ENCODE measurements around the gene KRT24. TPM values are rescaled to one million over a fixed set of nuclear protein-coding genes. Genes with fewer than 3 reads are reported as not detected.

The KRT24 gene
- total and polyA plus RNA-seq, 2 of the 4 experiments (the other 2 are of a cell fraction): not detected

DNA sequence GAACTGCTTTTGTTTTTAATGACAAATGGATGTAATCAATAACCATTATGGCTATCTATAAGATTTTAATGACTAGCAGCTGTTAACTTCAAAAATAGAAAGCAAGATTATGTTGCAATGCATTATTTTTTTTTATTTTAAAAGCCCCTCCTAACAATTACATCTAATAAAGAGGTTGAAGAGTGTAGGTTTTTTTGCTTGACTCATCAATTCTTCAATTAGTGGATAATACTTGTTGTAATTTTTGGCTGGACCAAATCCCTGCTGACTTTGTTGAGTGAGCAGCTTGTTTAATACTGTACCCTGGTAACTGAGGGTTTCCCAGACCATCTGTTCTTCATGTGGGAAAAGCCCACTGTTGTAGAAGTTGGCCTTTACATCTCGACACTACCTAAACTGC, 27.4 kb upstream of the KRT24 start:
- H4K8ac ChIP-seq (ENCODE audit: low read depth in 2 of 2, low read length in 2 of 2): no peak overlapping the region
- POLR2A ChIA-PET (ENCODE audit: unreplicated experiment): no interaction called here
- H2BK20ac ChIP-seq (ENCODE audit: low read depth, low read length): no peak overlapping the region
- H3K23ac ChIP-seq (ENCODE audit: low read depth, low read length): no peak overlapping the region
- no peak overlapping the region for H4K5ac ChIP-seq (ENCODE audit: low read depth, low read length)
- no peaks in the 10 kb centered on the region for H3K9me3 ChIP-seq (ENCODE audit: control insufficient read depth, insufficient read depth, low read length)
- no peak overlapping the region for H3K4ac ChIP-seq (ENCODE audit: low read depth, low read length)
- H3K79me1 ChIP-seq (ENCODE audit: low read depth in 1 of 2, low read length in 2 of 2): no peaks in the 10 kb centered on the region
- no peaks in the 10 kb centered on the region for H3K36me3 ChIP-seq (ENCODE audit: control insufficient read depth, insufficient read depth, low read length)
- DNase-seq (no peak), ATAC-seq (ENCODE audit: low read depth) (no peak)
- H3K27me3 ChIP-seq (ENCODE audit: control insufficient read depth, insufficient read depth, low read length): peaks cover 28% of the 10 kb centered on the region
- H2AK5ac ChIP-seq (ENCODE audit: low read depth, low read length): no peak overlapping the region
- no peaks in the 10 kb centered on the region for H4K20me1 ChIP-seq (ENCODE audit: insufficient read depth, low read length)
- H3K56ac ChIP-seq (ENCODE audit: extremely low read depth, insufficient read depth, low read length): no peak overlapping the region
- no peak overlapping the region for H2BK120ac ChIP-seq (ENCODE audit: low read depth, low read length)
- intact Hi-C loops (cut with micrococcal nuclease): no loop called here
- H2AFZ ChIP-seq (replicated peaks; ENCODE audit: low read length, poor library complexity): no peak overlapping the region
- CTCF ChIA-PET: interaction anchor here (1.0 kb wide), 2 partner anchors 8 to 9 kb away, joined by 3 to 5 read pairs; no protein-coding TSS in a partner anchor
- TF ChIP-seq POLR2A (IDR thresholded peaks at IDR 0.05; ENCODE audit: low read depth, low read length) (no peak), MAFK (IDR thresholded peaks at IDR 0.05; ENCODE audit: low read depth, low read length) (peak; percentile 71)
- no peak overlapping the region for H4K91ac ChIP-seq (ENCODE audit: insufficient read depth, low read depth, low read length)
- no peak overlapping the region for H2AK9ac ChIP-seq (replicated peaks; ENCODE audit: low read depth, low read length, poor library complexity)
- in situ Hi-C loops (cut with MboI; ENCODE audit: low sequenced_read_pairs): no loop called here
- no peak overlapping the region for H2BK5ac ChIP-seq (ENCODE audit: low read depth, low read length, poor library complexity, severe bottlenecking)
- no peak overlapping the region for H3K27ac ChIP-seq (ENCODE audit: insufficient read depth, low read length)
- H3K4me2 ChIP-seq (ENCODE audit: low read depth, low read length): no peak overlapping the region
- no peak overlapping the region for H3K18ac ChIP-seq (ENCODE audit: low read depth, low read length)
- H3K9me1 ChIP-seq (ENCODE audit: insufficient read depth, low read length): no peaks in the 10 kb centered on the region
- no peak overlapping the region for H3K4me3 ChIP-seq (ENCODE audit: insufficient read depth, low read depth, low read length)
- no CpG with 5 or more reads among the region's 1 CpG for WGBS, 2 experiments (ENCODE audit: extremely low coverage in 2 of 2, insufficient read length in 1 of 2)
- no peaks in the 10 kb centered on the region for H3K4me1 ChIP-seq (ENCODE audit: control insufficient read depth, insufficient read depth, low read length)
- no peak overlapping the region for H3K9ac ChIP-seq (ENCODE audit: low read depth, low read length)
- H2BK15ac ChIP-seq (ENCODE audit: low read depth, low read length): no peak overlapping the region
- no TSS peak for BruUV-seq (replicated peaks)
- H3K14ac ChIP-seq (replicated peaks; ENCODE audit: low read depth, low read length): no peak overlapping the region
- dilution Hi-C loops (cut with HindIII; ENCODE audit: low sequenced_read_pairs, unreplicated experiment): no loop called here

Measured in IMR-90 (cell line).